COLO668 (cell line): Measurements from ENCODE around the gene HLA-F.

Experiments
- DNase-seq: peaks from one replicate; lab custom pipeline; 2025; ENCODE audit not compliant: unreplicated experiment; lab: John Stamatoyannopoulos, UW

Gene HLA-F

DNA sequence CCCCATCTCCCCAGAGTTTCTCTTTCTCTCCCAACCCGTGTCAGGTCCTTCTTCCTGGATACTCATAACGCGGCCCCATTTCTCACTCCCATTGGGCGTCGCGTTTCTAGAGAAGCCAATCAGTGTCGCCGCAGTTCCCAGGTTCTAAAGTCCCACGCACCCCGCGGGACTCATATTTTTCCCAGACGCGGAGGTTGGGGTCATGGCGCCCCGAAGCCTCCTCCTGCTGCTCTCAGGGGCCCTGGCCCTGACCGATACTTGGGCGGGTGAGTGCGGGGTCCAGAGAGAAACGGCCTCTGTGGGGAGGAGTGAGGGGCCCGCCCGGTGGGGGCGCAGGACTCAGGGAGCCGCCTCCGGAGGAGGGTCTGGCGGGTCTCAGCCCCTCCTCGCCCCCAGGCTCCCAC, at the start of gene HLA-F:
HLA-F (plus strand) TSS at position 173 of the 404 bp plus-strand sequence; CDS start at position 203, 30 bp downstream.
- DNase-seq: peak; percentile 71

DNA sequence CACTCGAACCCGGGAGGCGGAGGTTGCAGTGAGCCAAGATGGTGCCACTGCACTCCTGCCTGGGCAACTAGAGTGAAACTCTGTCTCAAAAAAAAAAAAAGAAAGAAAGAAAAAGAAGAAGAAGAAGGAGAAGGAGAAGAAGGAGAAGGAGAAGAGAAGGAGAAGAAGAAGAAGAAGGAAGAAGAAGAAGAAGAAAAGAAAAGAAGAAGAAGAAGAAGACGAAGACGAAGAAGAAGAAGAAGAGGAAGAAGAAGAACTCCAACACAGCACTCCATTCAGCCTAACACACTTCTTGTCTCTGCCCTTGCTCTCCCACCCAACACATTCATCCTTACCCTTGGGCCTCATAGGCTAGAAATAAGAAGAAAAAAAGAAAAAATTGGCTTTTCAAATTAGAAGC, 49.2 kb upstream of the HLA-F start:
- no peak for DNase-seq

DNA sequence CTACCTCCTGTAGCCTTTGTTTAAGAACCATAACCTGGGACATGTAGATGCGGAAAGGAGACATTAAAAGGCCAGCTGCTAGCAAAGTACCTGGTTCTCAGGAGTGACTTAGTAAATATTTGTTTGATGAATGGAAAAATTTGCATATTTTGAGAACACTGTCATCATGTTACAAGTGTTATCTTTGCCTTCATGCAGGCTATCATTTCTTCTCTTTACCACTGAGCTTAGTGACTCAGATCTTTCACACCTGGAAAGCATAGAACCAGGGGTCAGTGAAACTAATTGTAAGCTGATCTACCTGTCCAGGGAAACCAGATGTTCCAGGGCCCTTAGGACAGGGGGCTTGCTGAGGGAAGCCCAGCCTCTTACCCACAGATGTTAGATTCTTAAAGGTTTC, 47.7 kb upstream of the HLA-F start:
- DNase-seq: peak; percentile 36

DNA sequence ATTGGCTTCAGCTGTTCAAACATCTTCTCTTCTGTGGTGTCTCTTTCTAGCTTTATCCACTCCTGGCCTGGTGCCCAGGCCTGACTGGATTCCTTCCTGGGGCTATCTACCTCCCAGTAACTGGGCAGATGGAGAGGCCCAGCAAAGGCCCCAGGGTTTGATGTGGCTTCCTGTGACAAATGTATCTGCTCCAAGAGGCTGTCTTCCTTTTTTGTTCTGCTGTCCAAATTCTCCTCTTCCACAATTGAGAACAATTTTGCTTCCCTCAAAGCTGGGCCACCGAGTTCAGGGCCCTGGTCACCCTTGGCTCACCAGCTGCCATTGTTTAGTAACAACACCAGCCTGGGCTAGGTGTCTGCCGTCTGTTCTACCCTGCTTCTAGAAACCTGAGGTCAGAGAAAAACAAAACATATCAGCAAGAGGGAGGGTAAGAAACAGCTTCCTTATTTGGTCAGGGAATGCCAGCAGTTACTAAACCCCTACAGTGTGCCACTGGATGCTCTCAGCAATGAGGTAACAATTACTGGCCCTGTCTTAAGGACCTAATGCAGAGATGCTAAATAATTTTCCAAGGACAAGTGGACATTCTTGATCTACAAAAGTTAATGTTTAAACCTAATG, 46.1 kb upstream of the HLA-F start:
- DNase-seq: peak; percentile 77

DNA sequence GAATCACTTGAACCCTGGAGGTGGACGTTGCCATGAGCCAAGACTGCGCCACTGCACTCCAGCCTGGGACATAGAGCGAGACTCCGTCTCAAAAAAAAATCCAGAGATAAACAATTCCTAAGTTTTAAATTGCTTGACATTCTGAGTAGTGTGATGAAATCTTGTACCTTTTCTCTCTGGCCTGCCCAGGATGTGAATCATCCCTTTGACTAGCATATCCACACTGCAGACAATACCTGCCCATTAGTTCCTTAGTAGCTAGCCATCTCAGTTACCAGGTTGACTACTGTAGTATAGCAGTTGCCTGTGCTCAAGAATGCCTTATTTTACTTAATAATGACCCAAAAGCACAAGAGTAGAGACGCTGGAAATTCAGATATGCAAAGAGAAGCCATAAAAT, 45.1 kb upstream of the HLA-F start:
- no peak for DNase-seq

DNA sequence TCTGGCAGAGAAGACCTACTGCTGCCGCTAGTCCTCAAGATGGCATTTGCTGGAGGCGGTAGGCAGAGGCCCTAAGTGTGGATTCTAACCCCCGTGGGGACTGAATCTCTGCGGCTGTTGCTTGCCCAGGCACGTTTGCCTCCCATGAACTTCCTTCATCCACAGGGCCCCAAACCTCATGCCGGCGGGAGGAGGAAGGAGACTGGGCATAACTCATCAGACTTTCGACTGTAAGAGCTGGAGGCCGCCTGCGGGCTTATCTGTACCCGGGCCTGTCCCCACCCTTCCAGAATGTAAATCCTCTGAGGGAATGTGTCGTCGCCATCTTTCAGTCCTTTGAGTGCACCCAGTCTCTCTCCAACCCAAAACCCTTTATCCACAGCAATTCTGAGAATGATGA, 43.3 kb upstream of the HLA-F start:
- no peak for DNase-seq

DNA sequence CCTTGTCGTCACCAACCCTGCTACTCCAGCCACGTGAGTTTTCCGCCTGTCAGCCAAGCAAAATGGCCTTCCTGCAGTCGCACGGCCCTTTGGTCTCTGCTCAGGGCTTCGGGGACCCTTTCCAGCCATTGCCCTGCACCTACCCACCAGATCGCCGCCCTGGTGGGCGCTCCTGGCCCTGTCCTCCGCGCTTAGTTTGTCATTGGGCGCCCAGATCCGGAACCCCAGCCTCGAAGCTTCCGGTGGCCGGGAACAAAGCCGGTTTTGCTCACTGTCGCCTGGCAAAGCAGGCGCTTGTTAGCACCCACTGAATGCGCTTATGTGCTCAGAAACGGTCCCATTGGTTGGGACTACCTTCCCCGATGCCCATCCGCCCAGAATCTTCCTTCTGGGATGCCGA, 42.8 kb upstream of the HLA-F start:
- no peak for DNase-seq

DNA sequence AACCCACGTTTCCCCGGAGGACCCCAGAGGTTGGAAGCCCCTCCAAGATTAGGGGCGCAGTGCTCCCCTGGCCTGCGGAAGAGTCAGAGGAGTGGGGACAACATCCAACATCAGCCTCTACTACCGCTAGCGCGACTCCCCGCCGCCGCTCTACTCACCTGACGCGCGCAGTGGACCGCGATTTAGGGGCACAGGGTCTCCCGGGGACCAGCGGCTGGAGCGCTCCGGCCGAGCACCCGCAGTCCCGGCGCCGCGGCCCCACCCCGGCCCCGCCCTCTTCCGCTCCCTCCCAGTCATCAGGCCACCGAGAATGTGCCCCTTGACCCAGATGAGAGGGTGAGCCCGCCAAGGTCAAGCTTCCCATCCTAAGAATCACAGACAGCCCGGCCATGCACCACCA, 42.3 kb upstream of the HLA-F start, which contains the start of gene ZFP57:
ZFP57 (minus strand) TSS at position 249 of the 400 bp plus-strand sequence. CDS start 4,149 bp downstream, outside the sequence.
- no peak for DNase-seq

DNA sequence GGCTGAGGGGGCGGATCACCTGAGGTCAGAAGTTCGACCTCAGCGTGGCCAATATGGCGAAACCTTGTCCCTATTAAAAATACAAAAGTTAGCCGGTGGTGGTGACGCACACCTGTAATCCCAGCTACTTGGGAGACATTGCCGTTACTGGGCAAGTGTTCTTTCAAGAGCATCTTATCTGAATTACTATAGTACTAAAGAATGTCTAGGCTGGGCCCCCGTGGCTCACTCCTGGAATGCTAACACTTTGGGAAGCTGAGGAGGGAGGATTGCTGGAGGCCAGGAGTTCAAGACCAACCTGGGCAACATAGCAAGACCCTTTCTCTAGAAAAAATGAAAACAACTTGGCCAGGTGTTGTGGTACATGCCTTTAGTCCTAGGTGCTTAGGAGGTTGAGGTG, 41.4 kb upstream of the HLA-F start:
- no peak for DNase-seq

DNA sequence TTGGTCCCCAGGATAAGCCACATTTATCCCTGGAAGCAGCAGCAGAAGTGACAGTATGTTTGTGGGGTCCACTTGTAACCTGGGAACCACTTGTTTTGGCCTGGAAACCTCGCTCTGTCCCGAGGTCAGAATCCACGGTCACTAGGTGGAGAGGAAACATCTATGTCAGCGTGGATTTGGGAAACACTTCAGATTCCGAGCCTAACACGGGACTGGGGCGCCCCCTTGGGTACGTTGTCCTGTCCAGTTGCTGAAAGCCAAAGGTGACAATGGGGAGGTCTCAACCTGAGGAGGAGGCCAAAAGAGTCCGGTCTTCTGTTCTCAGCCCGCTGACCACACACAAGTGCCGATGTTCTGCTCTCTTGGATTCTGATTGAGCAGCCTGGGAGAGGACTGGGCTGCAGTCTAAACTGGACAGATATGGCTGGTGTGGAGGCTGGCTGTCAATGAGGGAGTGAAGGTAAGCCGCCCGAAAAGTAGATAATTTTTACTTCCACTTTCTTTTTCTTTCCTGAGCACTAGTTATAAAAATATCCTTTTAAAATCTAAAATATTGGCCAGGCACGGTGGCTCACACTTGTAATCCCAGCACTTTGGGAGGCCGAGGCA, 37.4 kb upstream of the HLA-F start:
- peak; percentile 14 for DNase-seq

DNA sequence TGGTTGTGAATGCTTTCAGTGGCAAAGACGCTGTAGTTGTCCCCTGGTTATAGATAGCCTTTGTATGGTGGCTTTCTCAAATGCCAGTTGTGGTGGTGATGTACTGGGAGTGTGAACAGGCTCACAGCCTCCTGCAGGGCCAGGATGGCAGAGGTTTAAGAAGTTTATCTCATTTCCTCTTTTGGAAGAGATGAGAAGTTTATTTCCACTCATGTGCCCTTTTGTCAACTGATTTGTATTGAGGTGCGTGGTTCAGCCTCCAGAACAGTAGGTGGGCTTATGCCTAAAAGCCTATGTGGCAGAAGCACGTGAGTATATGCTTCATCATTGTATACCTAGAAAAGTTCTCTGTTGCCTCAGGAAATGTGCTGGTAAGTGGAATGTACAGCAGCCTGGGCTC, 28.6 kb upstream of the HLA-F start:
- no peak for DNase-seq

DNA sequence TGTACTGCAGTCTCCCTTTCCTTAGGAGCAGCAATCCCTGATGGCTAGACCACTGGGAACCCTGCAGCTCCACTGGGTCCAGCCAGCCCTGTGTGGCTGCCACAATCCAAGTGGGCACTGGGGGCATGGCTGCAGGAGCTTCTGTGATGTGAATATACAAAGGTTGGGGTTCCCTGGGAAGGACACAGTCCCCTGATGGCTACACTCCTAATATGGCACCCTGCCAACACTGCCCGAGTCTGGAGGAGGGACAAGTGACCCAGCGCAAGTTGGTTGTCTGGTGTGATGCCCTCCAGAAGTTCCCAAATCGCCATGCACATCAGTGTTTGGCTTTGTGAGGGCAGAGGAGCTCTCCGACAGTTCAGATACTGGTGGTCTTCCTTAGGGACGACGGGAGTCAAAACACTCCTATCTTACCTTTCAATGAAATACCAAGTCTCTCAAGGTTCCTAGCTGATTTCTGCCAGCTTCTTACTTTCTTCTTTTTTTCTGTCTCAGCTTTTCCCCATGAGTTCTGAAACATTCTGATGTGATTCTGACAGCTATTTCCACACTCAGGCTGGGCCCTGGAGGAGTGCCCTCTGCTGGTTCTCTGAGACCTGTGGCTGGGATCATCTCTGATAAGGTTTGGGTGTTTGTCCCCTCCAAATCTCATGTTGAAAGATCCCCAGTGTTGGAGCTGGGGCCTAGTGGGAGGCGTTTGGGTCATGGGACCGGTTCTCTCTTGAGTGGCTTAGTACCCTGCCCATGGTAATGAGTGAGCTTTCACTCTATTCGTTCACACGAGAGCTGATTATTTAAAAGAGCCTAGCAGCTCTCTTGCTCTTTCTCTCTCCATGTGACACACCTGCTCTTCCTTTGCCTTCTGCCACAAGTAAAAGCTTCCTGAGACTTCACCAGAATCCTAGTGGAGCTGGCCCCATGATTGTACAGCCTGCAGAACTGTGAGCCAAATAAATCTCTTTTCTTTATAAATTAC, 26.8 kb upstream of the HLA-F start:
- DNase-seq: peak; percentile 15

DNA sequence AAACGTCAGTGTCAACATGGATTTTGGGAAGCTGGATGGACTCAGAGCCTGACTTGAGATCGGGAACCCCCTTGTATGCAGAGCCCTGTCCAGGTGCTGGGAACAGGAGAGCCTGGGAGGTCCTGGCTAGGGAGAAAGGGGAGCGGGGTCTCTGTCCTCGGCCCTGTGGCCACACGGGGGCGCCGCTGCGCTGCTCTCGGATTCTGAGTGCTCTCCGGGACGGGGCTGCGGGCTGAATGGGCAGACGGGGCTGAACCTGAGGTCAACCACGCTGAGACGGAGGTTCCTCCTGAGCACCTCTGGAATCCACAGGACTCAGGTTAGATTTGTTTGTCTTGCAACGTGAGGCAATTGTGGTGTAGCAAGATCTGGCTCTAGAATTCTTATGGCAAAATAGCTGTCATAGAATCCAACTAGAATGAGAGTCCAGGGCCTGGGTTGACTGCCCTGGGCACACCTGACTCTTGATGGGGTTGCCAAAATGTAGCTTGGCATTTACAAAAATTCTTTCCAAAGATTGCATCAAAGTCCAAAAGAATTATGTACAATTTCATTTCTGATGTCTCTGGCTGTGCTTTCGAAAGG, 20.6 kb upstream of the HLA-F start:
- peak; percentile 51 for DNase-seq

DNA sequence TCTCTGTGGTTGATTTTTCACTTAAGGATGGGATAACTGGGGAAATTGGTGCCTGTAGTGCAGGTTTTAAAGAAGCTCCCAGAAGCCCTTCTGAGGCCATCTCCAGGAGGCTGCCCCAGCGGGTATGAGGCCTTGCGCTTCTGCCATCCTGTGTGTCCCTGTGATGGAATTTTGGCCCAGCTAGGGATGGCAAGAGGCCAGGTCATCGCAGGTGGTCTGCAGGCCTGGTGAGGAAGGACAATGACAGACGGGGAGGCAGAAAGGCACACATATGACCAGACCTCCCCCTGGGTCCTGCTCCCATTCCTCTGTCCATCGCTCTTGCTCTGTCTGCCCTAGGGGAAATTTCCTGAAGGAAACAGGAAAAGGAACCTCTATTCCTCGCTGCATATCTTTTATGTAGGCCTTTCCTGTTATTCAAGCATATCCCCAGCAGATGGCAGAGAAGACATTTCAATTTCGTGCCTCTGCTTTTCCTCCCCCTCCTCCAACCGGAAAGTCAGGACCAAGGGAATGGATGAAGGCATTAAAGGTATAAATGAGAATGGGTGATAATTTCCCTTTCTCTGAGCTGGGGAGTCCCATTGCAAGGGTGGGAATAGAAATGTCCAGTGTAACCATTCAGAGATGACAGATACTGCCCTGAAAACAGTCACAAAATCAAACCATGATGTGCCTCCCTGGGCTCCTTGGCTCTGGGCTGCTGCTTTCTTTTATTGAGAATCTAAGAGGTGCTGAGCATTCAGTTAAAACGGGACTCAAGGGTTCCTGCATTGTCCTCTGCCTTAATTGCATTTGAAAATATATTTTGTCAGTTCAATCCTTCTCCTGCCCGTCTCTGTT, 17.6 kb upstream of the HLA-F start:
- no peak for DNase-seq

DNA sequence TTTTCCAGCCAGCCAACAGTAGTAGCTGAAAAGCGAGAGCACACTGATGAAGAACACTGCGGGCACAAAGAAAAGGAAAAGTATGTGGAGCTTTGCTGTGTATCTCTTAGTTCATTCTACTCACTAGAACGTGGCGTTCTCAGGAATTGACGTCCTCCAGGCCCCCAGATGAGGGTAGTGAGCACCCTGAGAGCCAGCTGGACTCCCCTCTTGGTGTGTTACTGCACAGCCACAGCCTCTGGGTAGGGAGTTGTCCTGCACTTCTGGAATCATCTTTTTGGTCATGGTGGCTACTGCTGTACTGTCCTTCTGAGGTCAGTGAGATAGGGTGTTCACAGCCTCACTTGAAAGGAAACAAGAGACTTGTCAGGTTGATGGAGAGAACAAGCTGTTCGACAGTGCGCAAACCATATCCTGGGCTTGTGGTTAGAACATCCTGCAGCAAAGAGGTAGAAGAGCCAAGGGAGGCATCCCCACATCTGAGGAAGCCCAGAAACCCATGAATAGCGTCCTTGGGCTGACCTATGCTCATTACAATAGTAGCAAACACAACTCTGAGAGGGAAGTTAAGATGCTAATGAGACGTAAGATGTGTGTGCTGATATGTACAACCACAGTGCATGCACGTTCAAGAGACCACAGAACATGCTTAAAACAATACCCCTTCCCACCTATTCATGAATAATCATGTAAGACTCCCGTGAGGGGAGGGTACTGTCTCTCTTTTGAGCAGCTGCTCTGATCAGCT, 14.6 kb upstream of the HLA-F start:
- DNase-seq: no peak

DNA sequence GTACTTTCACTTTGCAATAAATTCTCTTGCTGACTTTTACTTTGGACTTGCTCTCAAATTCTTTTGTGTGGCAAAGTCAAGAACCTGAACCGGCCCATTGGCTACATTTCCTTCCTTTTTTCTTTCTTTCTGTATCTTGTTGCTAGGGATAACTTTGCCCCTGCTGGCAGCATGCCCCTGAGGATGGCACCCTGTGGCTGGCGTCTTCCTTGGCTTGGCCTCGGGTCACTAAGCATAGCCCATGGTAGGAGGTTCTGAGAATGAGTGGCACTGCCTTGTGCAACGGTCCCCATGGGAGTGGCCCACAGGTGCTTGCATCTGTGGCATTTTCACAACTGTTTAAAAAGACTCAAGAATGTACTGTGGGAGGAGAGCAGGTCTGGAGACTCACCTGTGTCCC, 14.0 kb upstream of the HLA-F start:
- no peak for DNase-seq

DNA sequence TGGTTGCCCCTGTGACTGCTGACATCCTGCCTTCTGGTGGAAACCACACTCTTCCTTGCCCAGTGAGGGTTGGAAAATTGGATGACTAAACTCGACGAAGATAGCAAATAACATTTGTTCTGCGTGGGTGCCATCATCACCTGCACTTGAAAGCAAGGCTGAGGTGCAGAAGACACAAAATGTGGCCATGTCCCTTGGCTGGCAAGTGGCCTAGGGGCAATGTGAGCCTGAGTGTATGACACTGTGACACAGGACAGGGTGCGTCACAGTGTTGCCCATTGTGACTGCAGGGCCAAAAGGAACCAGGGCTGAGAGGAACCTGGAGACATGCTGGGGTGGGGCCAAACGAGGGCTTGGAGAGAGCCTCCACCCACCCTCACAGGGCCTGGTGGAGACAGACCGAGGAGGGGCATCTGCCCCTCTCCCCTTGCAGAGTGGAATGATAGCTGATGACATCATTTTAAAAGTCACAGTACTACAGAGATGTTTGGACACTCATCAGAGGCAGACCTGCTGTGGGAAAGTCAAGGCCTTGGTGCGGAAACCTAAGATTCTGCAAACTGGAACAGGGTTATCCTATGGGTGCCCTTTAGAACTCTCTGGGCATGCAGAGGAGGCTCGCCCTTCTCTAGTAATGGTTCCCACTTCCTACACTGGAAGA, 12.8 kb upstream of the HLA-F start:
- DNase-seq: no peak

DNA sequence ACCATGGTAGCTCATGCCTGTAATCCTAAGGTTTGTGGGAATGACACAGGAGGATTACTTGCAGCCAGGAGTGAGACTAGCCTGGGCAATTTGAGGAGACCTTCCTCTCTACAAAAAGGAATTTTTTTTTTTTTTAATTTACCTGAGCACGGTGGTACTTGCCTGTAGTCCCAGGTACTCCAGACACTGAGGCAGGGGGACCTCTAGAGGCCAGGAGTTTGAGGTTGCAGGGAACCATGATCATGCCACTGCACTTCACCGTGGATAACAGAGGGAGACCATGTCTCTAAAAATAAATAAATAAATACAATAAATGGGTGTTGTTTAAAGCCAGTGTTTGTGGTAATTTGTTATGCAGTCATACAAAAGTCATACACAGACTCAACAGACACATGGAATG, 2.4 kb upstream of the HLA-F start:
- DNase-seq: no peak
